SK-N-SH treated with all-trans-retinoic acid at 6 μM for 48 hours (cell line): ENCODE data around the gene CLUH.

Source experiments
- ATAC-seq: fragments of 200-7000 bp; cut with Tn5 transposase; 3 replicates; pipeline ENCODE4 v1.9.1; 2020; ENCODE audit warnings: mild to moderate bottlenecking, moderate library complexity
- ARNTL ChIP-seq: fragments of 450-650 bp; formaldehyde crosslinking; IDR thresholded peaks from 2 replicates; pipeline ENCODE4 v1.5.0; 2020; ENCODE audit warnings: low read depth, mild to moderate bottlenecking, moderate library complexity, borderline replicate concordance
- BACH2 ChIP-seq: fragments of 250-450 bp; sonication (Bioruptor Pico); IDR thresholded peaks from 2 replicates; pipeline ENCODE4 v1.9.0; 2021; ENCODE audit warnings: mild to moderate bottlenecking, borderline replicate concordance
- CREB5 ChIP-seq: fragments of 250-450 bp; sonication (Bioruptor Pico); IDR thresholded peaks from 2 replicates; pipeline ENCODE4 v1.5.1; 2020; ENCODE audit warnings: low read depth, mild to moderate bottlenecking, moderate library complexity
- CSDC2 ChIP-seq: fragments of 250-450 bp; sonication (Bioruptor Pico); IDR thresholded peaks from 2 replicates; pipeline ENCODE4 v1.5.0; 2020; ENCODE audit warnings: mild to moderate bottlenecking, moderate library complexity
- CSRNP3 ChIP-seq: fragments of 250-450 bp; sonication (Bioruptor Pico); IDR thresholded peaks from 2 replicates; pipeline ENCODE4 v1.5.1; 2021; ENCODE audit warnings: mild to moderate bottlenecking, moderate library complexity
- ESRRG ChIP-seq: fragments of 250-450 bp; sonication (Bioruptor Pico); IDR thresholded peaks from 2 replicates; pipeline ENCODE4 v1.6.1; 2021; ENCODE audit warnings: mild to moderate bottlenecking
- GLIS3 ChIP-seq: fragments of 250-450 bp; sonication (Bioruptor Pico); IDR thresholded peaks from 2 replicates; pipeline ENCODE4 v1.5.0; 2020; ENCODE audit warnings: mild to moderate bottlenecking, moderate library complexity
- OSR1 ChIP-seq: fragments of 250-450 bp; sonication (Bioruptor Pico); IDR thresholded peaks from 2 replicates; pipeline ENCODE4 v1.8.0; 2022; ENCODE audit warnings: moderate library complexity, mild to moderate bottlenecking, inconsistent platforms
- PATZ1 ChIP-seq: fragments of 250-450 bp; sonication (Bioruptor Pico); IDR thresholded peaks from 2 replicates; pipeline ENCODE4 v1.8.0; 2020; ENCODE audit warnings: mild to moderate bottlenecking, moderate library complexity, borderline replicate concordance
- PPARA ChIP-seq: fragments of 250-450 bp; sonication (Bioruptor Pico); IDR thresholded peaks from 2 replicates; pipeline ENCODE4 v1.5.0; 2020; ENCODE audit warnings: mild to moderate bottlenecking, borderline replicate concordance
- RARB ChIP-seq: fragments of 250-450 bp; sonication (Bioruptor Pico); IDR thresholded peaks from 2 replicates; pipeline ENCODE4 v1.8.0; 2021; ENCODE audit warnings: mild to moderate bottlenecking, moderate library complexity
- SNAI2 ChIP-seq: fragments of 250-450 bp; sonication (Bioruptor Pico); IDR thresholded peaks from 2 replicates; pipeline ENCODE4 v1.5.0; 2020; ENCODE audit warnings: mild to moderate bottlenecking, moderate library complexity
- TCF4 ChIP-seq: fragments of 250-450 bp; sonication (Bioruptor Pico); IDR thresholded peaks from 2 replicates; pipeline ENCODE4 v1.8.0; 2021; ENCODE audit warnings: mild to moderate bottlenecking, moderate library complexity, borderline replicate concordance
- TOX ChIP-seq: fragments of 250-450 bp; sonication (Bioruptor Pico); IDR thresholded peaks from 2 replicates; pipeline ENCODE4 v1.8.0; 2021; ENCODE audit warnings: mild to moderate bottlenecking, moderate library complexity, borderline replicate concordance
- TSHZ2 ChIP-seq: fragments of 250-450 bp; sonication (Bioruptor Pico); IDR thresholded peaks from 2 replicates; pipeline ENCODE4 v1.5.0; 2020; ENCODE audit warnings: mild to moderate bottlenecking, moderate library complexity
- ZC3H10 ChIP-seq: fragments of 250-450 bp; sonication (Bioruptor Pico); IDR thresholded peaks from 2 replicates; pipeline ENCODE4 v1.5.1; 2021; ENCODE audit warnings: mild to moderate bottlenecking, moderate library complexity
- ZFP3 ChIP-seq: fragments of 250-450 bp; sonication (Bioruptor Pico); IDR thresholded peaks from 2 replicates; pipeline ENCODE4 v1.5.0; 2020; ENCODE audit warnings: mild to moderate bottlenecking, moderate library complexity
- ZNF565 ChIP-seq: fragments of 450-650 bp; formaldehyde crosslinking; conservative IDR thresholded peaks from 2 replicates; pipeline ENCODE4 v1.5.0; 2020; ENCODE audit warnings: low read depth, mild to moderate bottlenecking, moderate library complexity
- ZNF70 ChIP-seq: fragments of 450-650 bp; formaldehyde crosslinking; IDR thresholded peaks from 2 replicates; pipeline ENCODE4 v1.5.0; 2020; ENCODE audit warnings: mild to moderate bottlenecking, moderate library complexity
- ZNF8 ChIP-seq: fragments of 450-650 bp; formaldehyde crosslinking; IDR thresholded peaks from 2 replicates; pipeline ENCODE4 v1.5.0; 2020; ENCODE audit warnings: mild to moderate bottlenecking, moderate library complexity

Gene CLUH

GRCh38 chr17:2735896-2736295 lies 24.3 kb upstream of the CLUH start:
- TF ChIP-seq ZNF565 (no peak), OSR1 (CRISPR knock-in tag) (no peak), ZNF8 (CRISPR knock-in tag) (no peak), ARNTL (no peak), ZNF70 (no peak), BACH2 (CRISPR knock-in tag) (no peak), CSDC2 (CRISPR knock-in tag) (no peak), TOX (CRISPR knock-in tag) (no peak), CREB5 (no peak), CSRNP3 (CRISPR knock-in tag) (no peak), ESRRG (CRISPR knock-in tag) (no peak), TSHZ2 (CRISPR knock-in tag) (no peak), ZFP3 (CRISPR knock-in tag) (no peak), PATZ1 (CRISPR knock-in tag) (no peak)
- no peak for ATAC-seq

- TF ChIP-seq TCF4: no peak
- TF ChIP-seq PPARA (CRISPR knock-in tag): no peak
- no peak for TF ChIP-seq ARNTL
- TF ChIP-seq GLIS3 (CRISPR knock-in tag): no peak
- no peak for ATAC-seq
Measured at GRCh38 chr17:2734939-2735338, 23.4 kb upstream of the CLUH start.

GRCh38 chr17:2731807-2732206 lies 20.2 kb upstream of the CLUH start:
- no peak for ATAC-seq
- TF ChIP-seq TOX (CRISPR knock-in tag): no peak
- TF ChIP-seq ZC3H10 (CRISPR knock-in tag): no peak
- no peak for TF ChIP-seq OSR1 (CRISPR knock-in tag)
- no peak for TF ChIP-seq TCF4
- no peak for TF ChIP-seq CSRNP3 (CRISPR knock-in tag)
- TF ChIP-seq CSDC2 (CRISPR knock-in tag): no peak
- no peak for TF ChIP-seq RARB (CRISPR knock-in tag)
- no peak for TF ChIP-seq SNAI2 (CRISPR knock-in tag)
- no peak for TF ChIP-seq ZNF70
- TF ChIP-seq CREB5: no peak
- TF ChIP-seq ARNTL: no peak
- TF ChIP-seq BACH2 (CRISPR knock-in tag): no peak
- TF ChIP-seq PPARA (CRISPR knock-in tag): no peak
- TF ChIP-seq, all 23 proteins: peak for 0
